ENCODE data around the gene GALNT18. TPM values are rescaled to one million over a fixed set of nuclear protein-coding genes. Genes with fewer than 3 reads are reported as not detected.

Gene GALNT18
- total and polyA plus RNA-seq, 2 experiments from 2014 or later, result 4.3 to 10.8 TPM

DNA sequence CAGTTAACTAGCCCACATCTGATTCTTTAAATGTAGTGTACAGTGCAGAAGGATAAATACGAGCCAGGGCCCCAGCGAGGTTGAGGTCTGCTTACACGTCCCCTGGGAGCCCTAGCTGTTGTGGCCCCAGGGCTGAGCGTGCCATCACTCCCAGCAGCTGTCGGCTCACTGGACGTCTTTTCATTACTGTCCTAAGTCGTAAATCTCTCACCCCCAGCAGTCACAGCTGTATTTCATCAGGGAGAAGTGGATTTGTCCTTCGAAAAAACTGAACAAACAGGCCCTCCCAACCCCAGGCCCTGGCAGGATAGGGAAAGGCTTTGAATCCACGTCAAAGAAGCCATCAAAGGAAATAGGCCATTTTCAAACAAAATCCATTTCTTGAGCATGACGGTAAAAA is 158.4 kb downstream of the GALNT18 start:
- Mint-ChIP-seq H3K4me3 (no peak overlapping the region), H3K4me1 (peaks cover 4% of the 10 kb centered on the region; the same call in 2 of the 3 replicates), H3K9me3 (no peaks in the 10 kb centered on the region), H3K36me3 (ENCODE audit: low read depth) (no peaks in the 10 kb centered on the region; the same call in 2 of the 3 replicates), H3K27me3 (ENCODE audit: insufficient read depth, low read depth, poor library complexity) (peaks cover 3% of the 10 kb centered on the region), H3K27ac (no peak overlapping the region)
- H3K9me2 ChIP-seq (ENCODE audit: insufficient read depth), result no peaks in the 10 kb centered on the region
- no peaks in the 10 kb centered on the region for H3K4me1 ChIP-seq (ENCODE audit: insufficient read depth)
- no peak for DNase-seq (ENCODE audit: low spot score)
- TF ChIP-seq, protein P1, sequence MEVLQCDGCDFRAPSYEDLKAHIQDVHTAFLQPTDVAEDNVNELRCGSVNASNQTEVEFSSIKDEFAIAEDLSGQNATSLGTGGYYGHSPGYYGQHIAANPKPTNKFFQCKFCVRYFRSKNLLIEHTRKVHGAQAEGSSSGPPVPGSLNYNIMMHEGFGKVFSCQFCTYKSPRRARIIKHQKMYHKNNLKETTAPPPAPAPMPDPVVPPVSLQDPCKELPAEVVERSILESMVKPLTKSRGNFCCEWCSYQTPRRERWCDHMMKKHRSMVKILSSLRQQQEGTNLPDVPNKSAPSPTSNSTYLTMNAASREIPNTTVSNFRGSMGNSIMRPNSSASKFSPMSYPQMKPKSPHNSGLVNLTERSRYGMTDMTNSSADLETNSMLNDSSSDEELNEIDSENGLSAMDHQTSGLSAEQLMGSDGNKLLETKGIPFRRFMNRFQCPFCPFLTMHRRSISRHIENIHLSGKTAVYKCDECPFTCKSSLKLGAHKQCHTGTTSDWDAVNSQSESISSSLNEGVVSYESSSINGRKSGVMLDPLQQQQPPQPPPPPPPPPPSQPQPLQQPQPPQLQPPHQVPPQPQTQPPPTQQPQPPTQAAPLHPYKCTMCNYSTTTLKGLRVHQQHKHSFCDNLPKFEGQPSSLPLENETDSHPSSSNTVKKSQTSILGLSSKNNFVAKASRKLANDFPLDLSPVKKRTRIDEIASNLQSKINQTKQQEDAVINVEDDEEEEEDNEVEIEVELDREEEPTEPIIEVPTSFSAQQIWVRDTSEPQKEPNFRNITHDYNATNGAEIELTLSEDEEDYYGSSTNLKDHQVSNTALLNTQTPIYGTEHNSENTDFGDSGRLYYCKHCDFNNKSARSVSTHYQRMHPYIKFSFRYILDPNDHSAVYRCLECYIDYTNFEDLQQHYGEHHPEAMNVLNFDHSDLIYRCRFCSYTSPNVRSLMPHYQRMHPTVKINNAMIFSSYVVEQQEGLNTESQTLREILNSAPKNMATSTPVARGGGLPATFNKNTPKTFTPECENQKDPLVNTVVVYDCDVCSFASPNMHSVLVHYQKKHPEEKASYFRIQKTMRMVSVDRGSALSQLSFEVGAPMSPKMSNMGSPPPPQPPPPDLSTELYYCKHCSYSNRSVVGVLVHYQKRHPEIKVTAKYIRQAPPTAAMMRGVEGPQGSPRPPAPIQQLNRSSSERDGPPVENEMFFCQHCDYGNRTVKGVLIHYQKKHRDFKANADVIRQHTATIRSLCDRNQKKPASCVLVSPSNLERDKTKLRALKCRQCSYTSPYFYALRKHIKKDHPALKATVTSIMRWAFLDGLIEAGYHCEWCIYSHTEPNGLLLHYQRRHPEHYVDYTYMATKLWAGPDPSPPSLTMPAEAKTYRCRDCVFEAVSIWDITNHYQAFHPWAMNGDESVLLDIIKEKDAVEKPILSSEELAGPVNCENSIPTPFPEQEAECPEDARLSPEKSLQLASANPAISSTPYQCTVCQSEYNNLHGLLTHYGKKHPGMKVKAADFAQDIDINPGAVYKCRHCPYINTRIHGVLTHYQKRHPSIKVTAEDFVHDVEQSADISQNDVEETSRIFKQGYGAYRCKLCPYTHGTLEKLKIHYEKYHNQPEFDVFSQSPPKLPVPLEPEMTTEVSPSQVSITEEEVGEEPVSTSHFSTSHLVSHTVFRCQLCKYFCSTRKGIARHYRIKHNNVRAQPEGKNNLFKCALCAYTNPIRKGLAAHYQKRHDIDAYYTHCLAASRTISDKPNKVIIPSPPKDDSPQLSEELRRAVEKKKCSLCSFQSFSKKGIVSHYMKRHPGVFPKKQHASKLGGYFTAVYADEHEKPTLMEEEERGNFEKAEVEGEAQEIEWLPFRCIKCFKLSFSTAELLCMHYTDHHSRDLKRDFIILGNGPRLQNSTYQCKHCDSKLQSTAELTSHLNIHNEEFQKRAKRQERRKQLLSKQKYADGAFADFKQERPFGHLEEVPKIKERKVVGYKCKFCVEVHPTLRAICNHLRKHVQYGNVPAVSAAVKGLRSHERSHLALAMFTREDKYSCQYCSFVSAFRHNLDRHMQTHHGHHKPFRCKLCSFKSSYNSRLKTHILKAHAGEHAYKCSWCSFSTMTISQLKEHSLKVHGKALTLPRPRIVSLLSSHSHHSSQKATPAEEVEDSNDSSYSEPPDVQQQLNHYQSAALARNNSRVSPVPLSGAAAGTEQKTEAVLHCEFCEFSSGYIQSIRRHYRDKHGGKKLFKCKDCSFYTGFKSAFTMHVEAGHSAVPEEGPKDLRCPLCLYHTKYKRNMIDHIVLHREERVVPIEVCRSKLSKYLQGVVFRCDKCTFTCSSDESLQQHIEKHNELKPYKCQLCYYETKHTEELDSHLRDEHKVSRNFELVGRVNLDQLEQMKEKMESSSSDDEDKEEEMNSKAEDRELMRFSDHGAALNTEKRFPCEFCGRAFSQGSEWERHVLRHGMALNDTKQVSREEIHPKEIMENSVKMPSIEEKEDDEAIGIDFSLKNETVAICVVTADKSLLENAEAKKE (CRISPR knock-in tag; IDR thresholded peaks at IDR 0.05), result no peak
- TF ChIP-seq POLR2AphosphoS5 (IDR thresholded peaks at IDR 0.05; ENCODE audit: low read depth) (no peak), JUNB (IDR thresholded peaks at IDR 0.05; ENCODE audit: unreplicated experiment) (no peak), ZNF114 (CRISPR knock-in tag; IDR thresholded peaks at IDR 0.05) (no peak), ZNF331 (CRISPR knock-in tag; IDR thresholded peaks at IDR 0.05; ENCODE audit: low read depth) (no peak), CTCF (conservative IDR thresholded peaks at IDR 0.05; ENCODE audit: low read depth in 2 of 2) (no peak), CREB1 (CRISPR knock-in tag; IDR thresholded peaks at IDR 0.05; ENCODE audit: low read depth) (no peak), EZH2phosphoT487 (IDR thresholded peaks at IDR 0.05; ENCODE audit: unreplicated experiment) (no peak), NANOG (IDR thresholded peaks at IDR 0.05; ENCODE audit: borderline replicate concordance) (no peak), STAT1 (IDR thresholded peaks at IDR 0.05; ENCODE audit: unreplicated experiment) (no peak), EZH2 (IDR thresholded peaks at IDR 0.05; ENCODE audit: low read depth, unreplicated experiment) (no peak)
- TF ChIP-seq, protein P2, sequence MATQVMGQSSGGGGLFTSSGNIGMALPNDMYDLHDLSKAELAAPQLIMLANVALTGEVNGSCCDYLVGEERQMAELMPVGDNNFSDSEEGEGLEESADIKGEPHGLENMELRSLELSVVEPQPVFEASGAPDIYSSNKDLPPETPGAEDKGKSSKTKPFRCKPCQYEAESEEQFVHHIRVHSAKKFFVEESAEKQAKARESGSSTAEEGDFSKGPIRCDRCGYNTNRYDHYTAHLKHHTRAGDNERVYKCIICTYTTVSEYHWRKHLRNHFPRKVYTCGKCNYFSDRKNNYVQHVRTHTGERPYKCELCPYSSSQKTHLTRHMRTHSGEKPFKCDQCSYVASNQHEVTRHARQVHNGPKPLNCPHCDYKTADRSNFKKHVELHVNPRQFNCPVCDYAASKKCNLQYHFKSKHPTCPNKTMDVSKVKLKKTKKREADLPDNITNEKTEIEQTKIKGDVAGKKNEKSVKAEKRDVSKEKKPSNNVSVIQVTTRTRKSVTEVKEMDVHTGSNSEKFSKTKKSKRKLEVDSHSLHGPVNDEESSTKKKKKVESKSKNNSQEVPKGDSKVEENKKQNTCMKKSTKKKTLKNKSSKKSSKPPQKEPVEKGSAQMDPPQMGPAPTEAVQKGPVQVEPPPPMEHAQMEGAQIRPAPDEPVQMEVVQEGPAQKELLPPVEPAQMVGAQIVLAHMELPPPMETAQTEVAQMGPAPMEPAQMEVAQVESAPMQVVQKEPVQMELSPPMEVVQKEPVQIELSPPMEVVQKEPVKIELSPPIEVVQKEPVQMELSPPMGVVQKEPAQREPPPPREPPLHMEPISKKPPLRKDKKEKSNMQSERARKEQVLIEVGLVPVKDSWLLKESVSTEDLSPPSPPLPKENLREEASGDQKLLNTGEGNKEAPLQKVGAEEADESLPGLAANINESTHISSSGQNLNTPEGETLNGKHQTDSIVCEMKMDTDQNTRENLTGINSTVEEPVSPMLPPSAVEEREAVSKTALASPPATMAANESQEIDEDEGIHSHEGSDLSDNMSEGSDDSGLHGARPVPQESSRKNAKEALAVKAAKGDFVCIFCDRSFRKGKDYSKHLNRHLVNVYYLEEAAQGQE (IDR thresholded peaks at IDR 0.05; ENCODE audit: unreplicated experiment), result no peak
- TF ChIP-seq, protein P3, sequence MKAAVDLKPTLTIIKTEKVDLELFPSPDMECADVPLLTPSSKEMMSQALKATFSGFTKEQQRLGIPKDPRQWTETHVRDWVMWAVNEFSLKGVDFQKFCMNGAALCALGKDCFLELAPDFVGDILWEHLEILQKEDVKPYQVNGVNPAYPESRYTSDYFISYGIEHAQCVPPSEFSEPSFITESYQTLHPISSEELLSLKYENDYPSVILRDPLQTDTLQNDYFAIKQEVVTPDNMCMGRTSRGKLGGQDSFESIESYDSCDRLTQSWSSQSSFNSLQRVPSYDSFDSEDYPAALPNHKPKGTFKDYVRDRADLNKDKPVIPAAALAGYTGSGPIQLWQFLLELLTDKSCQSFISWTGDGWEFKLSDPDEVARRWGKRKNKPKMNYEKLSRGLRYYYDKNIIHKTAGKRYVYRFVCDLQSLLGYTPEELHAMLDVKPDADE (IDR thresholded peaks at IDR 0.05), result no peak
- no peaks in the 10 kb centered on the region for H3K36me3 ChIP-seq (ENCODE audit: insufficient read depth)
- no peak overlapping the region for H3K4me2 ChIP-seq
- no peak overlapping the region for H3K4me3 ChIP-seq
- H3K27ac ChIP-seq (ENCODE audit: low read depth), result no peak overlapping the region
- H2AFZ ChIP-seq, result no peak overlapping the region
- no peak for ATAC-seq
- no peaks in the 10 kb centered on the region for H3K27me3 ChIP-seq (ENCODE audit: insufficient read depth)
- no peaks in the 10 kb centered on the region for H3F3A ChIP-seq (replicated peaks; ENCODE audit: low read depth)
- H4K20me1 ChIP-seq (replicated peaks; ENCODE audit: insufficient read depth), result no peaks in the 10 kb centered on the region
- H3K79me2 ChIP-seq (replicated peaks; ENCODE audit: insufficient read depth), result no peaks in the 10 kb centered on the region
